PC-9 (cell line): ENCODE results near the gene KLHL10. TPM values are rescaled to one million over a fixed set of nuclear protein-coding genes. Genes with fewer than 3 reads are reported as not detected.

ENCODE experiments used
- BruUV-seq: library from RNA; stranded (reverse); fragments of 400-500 nt; replicated peaks from 2 replicates; lab custom pipeline; 2021; lab: Mats Ljungman, UMichigan
- CTCF ChIA-PET: fragments of 300-600 bp; sonication (Branson Sonifier 250); formaldehyde crosslinking; loops from one replicate; lab custom pipeline; 2022; ENCODE audit warnings: antibody characterized with exemption; lab: Charles Lee
- POLR2A ChIA-PET: fragments of 300-600 bp; sonication (Branson Sonifier 250); formaldehyde crosslinking; loops from one replicate; lab custom pipeline; 2022; ENCODE audit warnings: antibody characterized with exemption; ENCODE audit not compliant: unreplicated experiment; lab: Charles Lee
- DNase-seq, 2 experiments: peaks; one replicate each; pipeline versions ENCODE4 v3.0.0 to v3.0.0-alpha.2; 2015 to 2022; ENCODE audit warnings: mixed read lengths in 1 of 2
- H2AFZ ChIP-seq: fragments of 200-600 bp; sonication (generic); 2 replicates; pipeline ENCODE4 v1.8.1; 2017; ENCODE audit warnings: antibody characterized with exemption
- H3F3A ChIP-seq: fragments of 200-600 bp; sonication (generic); 2 replicates; pipeline ENCODE4 v1.8.1; 2017; ENCODE audit warnings: antibody characterized with exemption, mild to moderate bottlenecking, low read depth; ENCODE audit not compliant: insufficient read depth
- H3K27ac ChIP-seq: fragments of 200-600 bp; sonication (generic); 2 replicates; pipeline ENCODE4 v1.6.1; 2016; ENCODE audit warnings: mixed run types
- H3K27me3 ChIP-seq: fragments of 200-600 bp; sonication (generic); 2 replicates; pipeline ENCODE4 v1.6.1; 2016; ENCODE audit warnings: low read depth, mixed run types; ENCODE audit not compliant: insufficient read depth
- H3K36me3 ChIP-seq: fragments of 200-600 bp; sonication (generic); 2 replicates; pipeline ENCODE4 v1.6.1; 2016; ENCODE audit warnings: low read depth, mixed run types
- H3K4me1 ChIP-seq: fragments of 200-600 bp; sonication (generic); replicated peaks from 2 replicates; pipeline ENCODE4 v1.6.1; 2016; ENCODE audit warnings: mixed run types; ENCODE audit not compliant: insufficient read depth
- H3K4me2 ChIP-seq: fragments of 200-600 bp; sonication (generic); 2 replicates; pipeline ENCODE4 v1.6.1; 2017; ENCODE audit warnings: mixed run types
- H3K4me3 ChIP-seq: fragments of 200-600 bp; sonication (generic); 2 replicates; pipeline ENCODE4 v1.6.1; 2016; ENCODE audit warnings: mixed run types
- H3K79me2 ChIP-seq: fragments of 200-600 bp; sonication (generic); 2 replicates; pipeline ENCODE4 v1.6.1; 2017; ENCODE audit warnings: low read depth, mixed run types
- H3K9me2 ChIP-seq: fragments of 200-600 bp; sonication (generic); 2 replicates; pipeline ENCODE4 v1.8.1; 2017; ENCODE audit warnings: mild to moderate bottlenecking; ENCODE audit not compliant: insufficient read depth
- H3K9me3 ChIP-seq: fragments of 200-600 bp; sonication (generic); 2 replicates; pipeline ENCODE4 v1.8.1; 2016; ENCODE audit warnings: low read depth; ENCODE audit not compliant: insufficient read depth
- H4K20me1 ChIP-seq: fragments of 200-600 bp; sonication (generic); 2 replicates; pipeline ENCODE4 v1.8.1; 2017; ENCODE audit not compliant: insufficient read depth
- CTCF ChIP-seq: fragments of 200-600 bp; sonication (generic); conservative IDR thresholded peaks from 2 replicates; pipeline ENCODE4 v1.6.1; 2017; ENCODE audit warnings: mixed run types, antibody characterized with exemption, mild to moderate bottlenecking, moderate library complexity
- EZH2 ChIP-seq: fragments of 200-600 bp; sonication (generic); IDR thresholded peaks from 2 replicates; pipeline ENCODE4 v1.8.0; 2017; ENCODE audit warnings: antibody characterized with exemption, low read depth
- intact Hi-C: fragments of 100-400 bp; cut with micrococcal nuclease; formaldehyde crosslinking; loops from one replicate; pipeline ENCODE4 v1.10.0; 2022; ENCODE audit not compliant: unreplicated experiment
- total RNA-seq: library from RNA; stranded (reverse); gene quantifications from 2 replicates; pipeline ENCODE4 v1.2.3, GENCODE V29; 2021

KLHL10 gene
- total RNA-seq, 1 experiment from 2014 or later, result not detected

DNA sequence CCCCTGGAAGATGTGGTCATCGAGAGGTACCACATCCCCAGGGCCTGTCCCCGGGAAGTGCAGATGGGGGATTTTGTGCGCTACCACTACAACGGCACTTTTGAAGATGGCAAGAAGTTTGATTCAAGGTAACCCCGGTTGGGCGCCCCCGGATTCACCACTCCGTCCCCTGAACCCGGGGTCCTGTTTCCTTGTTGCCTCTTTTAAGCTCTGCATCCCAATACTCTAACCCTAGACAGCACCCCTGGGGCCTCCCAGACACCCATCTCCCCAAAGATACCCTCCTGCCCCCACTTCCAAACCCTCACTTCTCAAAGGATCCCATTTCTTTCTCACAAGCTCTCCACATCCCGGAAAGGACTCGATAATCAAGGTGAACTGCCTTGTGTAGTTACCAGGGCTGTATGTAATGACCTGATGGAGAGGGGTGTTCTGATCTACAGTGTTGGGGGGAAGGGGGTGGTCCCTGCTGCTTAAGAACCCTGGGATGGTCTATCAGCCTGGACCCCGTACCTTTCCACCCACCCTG, 24.4 kb upstream of the KLHL10 start:
- ChIA-PET POLR2A (interaction anchor here (0.7 to 1.0 kb wide), 2 partner anchors 27 to 995 kb away, joined by 4 to 19 read pairs; no protein-coding TSS in a partner anchor), CTCF (interaction anchor here (0.7 kb wide), 1 partner anchor 228 kb away, joined by 4 read pairs; no protein-coding TSS in a partner anchor)
- Histone ChIP-seq H3K9me2 (no peaks in the 10 kb centered on the region), H3K9me3 (no peaks in the 10 kb centered on the region), H3K27me3 (no peaks in the 10 kb centered on the region), H3K79me2 (peaks cover 53% of the 10 kb centered on the region), H4K20me1 (no peaks in the 10 kb centered on the region), H2AFZ (peak overlapping the region; percentile 84), H3F3A (peaks cover 12% of the 10 kb centered on the region), H3K27ac (no peak overlapping the region), H3K4me2 (peak overlapping the region; percentile 80), H3K4me3 (peak overlapping the region; percentile 94), H3K4me1 (peaks cover 27% of the 10 kb centered on the region), H3K36me3 (0 out of 2 replicates have a peak, but pooled peaks cover 4% of the 10 kb centered on the region)
- DNase-seq, result no peak
- no peak for TF ChIP-seq EZH2
- TF ChIP-seq CTCF, result no peak
- BruUV-seq, result TSS peak; percentile 57
- intact Hi-C loops, result no loop called here

DNA sequence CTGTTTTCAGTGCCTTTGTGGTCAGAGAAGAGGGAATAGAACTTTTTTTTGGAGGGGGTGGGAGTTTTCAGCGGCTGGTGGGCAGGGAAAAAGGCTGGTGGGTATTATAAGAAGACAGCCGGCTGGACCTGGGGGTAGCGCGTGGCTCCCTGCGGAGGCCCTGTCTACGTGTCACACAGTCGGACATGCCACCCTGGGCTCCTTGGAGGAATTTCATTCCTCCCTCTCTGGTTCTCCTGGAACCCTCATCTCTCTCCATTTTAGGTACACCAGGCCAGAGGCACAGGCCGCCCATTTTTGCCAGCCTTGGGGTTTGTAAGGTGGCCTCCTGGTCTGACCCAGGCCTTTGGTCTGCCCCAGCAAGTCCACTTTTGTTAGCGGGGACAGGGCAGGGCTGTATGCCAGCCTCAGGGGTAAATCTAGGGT, 23.9 kb upstream of the KLHL10 start:
- Histone ChIP-seq H2AFZ (peak overlapping the region; percentile 84), H3K9me2 (no peaks in the 10 kb centered on the region), H3K4me3 (peak overlapping the region; percentile 94), H3K27ac (no peak overlapping the region), H3K36me3 (0 out of 2 replicates have a peak, but pooled peaks cover 3% of the 10 kb centered on the region), H3K79me2 (peaks cover 48% of the 10 kb centered on the region), H3K27me3 (no peaks in the 10 kb centered on the region), H3F3A (peaks cover 12% of the 10 kb centered on the region), H3K4me2 (peak overlapping the region; percentile 80), H3K9me3 (no peaks in the 10 kb centered on the region), H4K20me1 (no peaks in the 10 kb centered on the region), H3K4me1 (peaks cover 27% of the 10 kb centered on the region)
- no peak for DNase-seq
- CTCF ChIA-PET, result no interaction called here
- intact Hi-C loops, result no loop called here
- POLR2A ChIA-PET, result no interaction called here
- no TSS peak for BruUV-seq
- TF ChIP-seq EZH2, result no peak

- no peaks in the 10 kb centered on the region for H3K27me3 ChIP-seq
- no peak for DNase-seq
- no peak overlapping the region for H3K27ac ChIP-seq
- H2AFZ ChIP-seq, result no peak overlapping the region
- H3K4me2 ChIP-seq, result peak overlapping the region; percentile 80
- H3K79me2 ChIP-seq, result peaks cover 43% of the 10 kb centered on the region
- H3K4me3 ChIP-seq, result peak overlapping the region; percentile 94; the same call in 1 of the 2 replicates
- no peaks in the 10 kb centered on the region for H4K20me1 ChIP-seq
- TF ChIP-seq CTCF (no peak), EZH2 (no peak)
- H3K36me3 ChIP-seq, result no peaks in the 10 kb centered on the region
- no peaks in the 10 kb centered on the region for H3K9me3 ChIP-seq
- intact Hi-C loops, result no loop called here
- no TSS peak for BruUV-seq
- H3F3A ChIP-seq, result peaks cover 10% of the 10 kb centered on the region
- POLR2A ChIA-PET, result no interaction called here
- H3K4me1 ChIP-seq, result peaks cover 26% of the 10 kb centered on the region
- no peaks in the 10 kb centered on the region for H3K9me2 ChIP-seq
- CTCF ChIA-PET, result no interaction called here
These were observed 23.4 kb upstream of the KLHL10 start for GRCh38 chr17:41814195-41814594.
